ENCODE measurements around the gene TAX1BP3.

DNA sequence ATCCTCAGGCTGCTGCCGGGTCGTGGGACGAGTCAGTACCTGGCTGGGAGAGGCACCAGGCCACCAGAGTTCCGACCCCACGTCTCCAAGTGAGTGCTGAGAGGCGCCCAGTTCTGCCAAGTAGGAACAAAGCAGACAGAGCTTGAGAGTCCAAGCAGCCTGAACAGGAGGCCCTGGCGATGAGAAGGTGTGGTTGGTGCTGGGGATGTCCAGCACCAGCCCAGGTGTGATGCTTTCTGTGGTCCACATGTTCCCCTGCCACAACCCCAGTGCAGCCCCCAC lies 10.8 kb downstream of the TAX1BP3 start:
- TF ChIP-seq POLR2A (IDR thresholded peaks at IDR 0.05) = no peak
- TF ChIP-seq CTCF (IDR thresholded peaks at IDR 0.05) = no peak
- TF ChIP-seq POLR2AphosphoS5 (IDR thresholded peaks at IDR 0.05) = no peak
- no peak for TF ChIP-seq EP300 (IDR thresholded peaks at IDR 0.05)
